MM.1S (cell line): Measurements from ENCODE around the gene HSPA4L.

Experiments
- EZH2 ChIP-seq: fragments of 300-600 bp; sonication (generic); optimal IDR thresholded peaks from 2 replicates; pipeline ENCODE3; 2017; ENCODE audit warnings: low read depth, mild to moderate bottlenecking, antibody characterized with exemption, low read length, mixed read lengths
- EZH2phosphoT487 ChIP-seq: fragments of 300-600 bp; sonication (generic); IDR thresholded peaks from 2 replicates; pipeline ENCODE4 v1.6.1; 2018; ENCODE audit warnings: antibody characterized with exemption, low read length
- TF ChIP-seq, protein P1 (sequence below): fragments of 300-600 bp; sonication (generic); IDR thresholded peaks from 2 replicates; pipeline ENCODE4 v1.5.1; 2016; ENCODE audit warnings: antibody characterized with exemption, low read length, mixed read lengths

DNA sequence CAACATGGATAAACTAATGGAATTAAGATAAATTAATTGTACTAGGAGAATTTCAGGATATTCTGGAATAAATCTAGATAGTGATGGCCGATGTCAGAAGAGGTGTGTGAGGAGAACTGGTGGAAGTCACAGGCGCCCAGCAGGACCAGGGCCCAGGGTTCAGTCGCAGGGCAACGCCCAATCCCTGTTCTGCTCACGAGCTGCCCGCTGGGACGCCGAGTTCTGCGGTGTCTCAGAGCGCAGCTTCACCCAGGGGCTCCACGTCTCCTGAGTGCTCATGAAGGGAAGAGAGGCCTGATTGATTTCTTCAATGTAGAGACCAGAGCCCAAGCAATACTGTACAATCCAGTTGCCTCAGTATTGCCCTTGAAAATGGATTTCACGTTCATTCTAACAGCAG lies 1.5 kb upstream of the HSPA4L start:
- TF ChIP-seq, protein P1, sequence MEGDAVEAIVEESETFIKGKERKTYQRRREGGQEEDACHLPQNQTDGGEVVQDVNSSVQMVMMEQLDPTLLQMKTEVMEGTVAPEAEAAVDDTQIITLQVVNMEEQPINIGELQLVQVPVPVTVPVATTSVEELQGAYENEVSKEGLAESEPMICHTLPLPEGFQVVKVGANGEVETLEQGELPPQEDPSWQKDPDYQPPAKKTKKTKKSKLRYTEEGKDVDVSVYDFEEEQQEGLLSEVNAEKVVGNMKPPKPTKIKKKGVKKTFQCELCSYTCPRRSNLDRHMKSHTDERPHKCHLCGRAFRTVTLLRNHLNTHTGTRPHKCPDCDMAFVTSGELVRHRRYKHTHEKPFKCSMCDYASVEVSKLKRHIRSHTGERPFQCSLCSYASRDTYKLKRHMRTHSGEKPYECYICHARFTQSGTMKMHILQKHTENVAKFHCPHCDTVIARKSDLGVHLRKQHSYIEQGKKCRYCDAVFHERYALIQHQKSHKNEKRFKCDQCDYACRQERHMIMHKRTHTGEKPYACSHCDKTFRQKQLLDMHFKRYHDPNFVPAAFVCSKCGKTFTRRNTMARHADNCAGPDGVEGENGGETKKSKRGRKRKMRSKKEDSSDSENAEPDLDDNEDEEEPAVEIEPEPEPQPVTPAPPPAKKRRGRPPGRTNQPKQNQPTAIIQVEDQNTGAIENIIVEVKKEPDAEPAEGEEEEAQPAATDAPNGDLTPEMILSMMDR, result no peak
- no peak for TF ChIP-seq EZH2
- no peak for TF ChIP-seq EZH2phosphoT487
